ENCODE data around the gene FAM185A. TPM values are rescaled to one million over a fixed set of nuclear protein-coding genes. Genes with fewer than 3 reads are reported as not detected.

The FAM185A gene
- total RNA-seq, 2 experiments from 2014 or later = 9.1 to 10.2 TPM

Other genes starting within 250 kb of the FAM185A start
- 10 to 100 TPM; 23.7 to 23.9 TPM for gene RASA4B, start 231.2 kb upstream of the FAM185A start, total RNA-seq
- 1 to 10 TPM; 6.7 to 8.1 TPM for gene UPK3BL2, start 205.3 kb upstream of the FAM185A start, total RNA-seq
- gene SPDYE2, start 197.8 kb upstream of the FAM185A start, total RNA-seq = under 1 TPM in 1 of 2 experiments, not detected in 1; 0.23 TPM
- gene POLR2J3, start 176.4 kb upstream of the FAM185A start, total RNA-seq = 10 to 100 TPM; 27.2 to 29.1 TPM
- 10 to 100 TPM; 41.6 to 42.4 TPM for gene RASA4, start 132.2 kb upstream of the FAM185A start, total RNA-seq
- gene UPK3BL1, start 106.2 kb upstream of the FAM185A start, total RNA-seq = 10 to 100 TPM; 13.2 to 20.8 TPM
- not detected for gene SPDYE2B, start 98.7 kb upstream of the FAM185A start, total RNA-seq
- gene POLR2J2, start 77.3 kb upstream of the FAM185A start, total RNA-seq = 1 to 10 TPM; 8.6 to 9.7 TPM
- not detected for gene LRRC17, start 164.0 kb downstream of the FAM185A start, total RNA-seq